ENCODE data around the gene FBRSL1.

Gene FBRSL1

GRCh38 chr12:132505852-132506219, 15.9 kb downstream of the FBRSL1 start:
- H3K36me3 Mint-ChIP-seq (ENCODE audit: low read depth): no peaks in the 10 kb centered on the region
- no peak for TF ChIP-seq CTCF (IDR thresholded peaks at IDR 0.05; ENCODE audit: unreplicated experiment in 3 of 3)
- H3K27ac Mint-ChIP-seq: peak overlapping the region; percentile 91 to 98 (median 98)
- peak overlapping the region in 1 of 3 experiments; percentile 68 for H3K4me3 Mint-ChIP-seq
- no peaks in the 10 kb centered on the region for H3K27me3 Mint-ChIP-seq (ENCODE audit: low read depth)
- no peaks in the 10 kb centered on the region for H3K9me3 Mint-ChIP-seq
- peaks cover 37% of the 10 kb centered on the region for H3K4me1 Mint-ChIP-seq

- TF ChIP-seq CTCF (IDR thresholded peaks at IDR 0.05; ENCODE audit: unreplicated experiment in 3 of 3): no peak
Observed at GRCh38 chr12:132506328-132507160, 16.6 kb downstream of the FBRSL1 start.

GRCh38 chr12:132507161-132507538, 17.2 kb downstream of the FBRSL1 start:
- peak overlapping the region; percentile 91 to 98 (median 98) for H3K27ac Mint-ChIP-seq
- no peaks in the 10 kb centered on the region for H3K9me3 Mint-ChIP-seq
- peaks cover 31% of the 10 kb centered on the region for H3K4me1 Mint-ChIP-seq
- no peaks in the 10 kb centered on the region for H3K36me3 Mint-ChIP-seq (ENCODE audit: low read depth)
- H3K4me3 Mint-ChIP-seq: no peak overlapping the region
- TF ChIP-seq CTCF (IDR thresholded peaks at IDR 0.05; ENCODE audit: unreplicated experiment in 3 of 3): no peak
- H3K27me3 Mint-ChIP-seq (ENCODE audit: low read depth): no peaks in the 10 kb centered on the region

More at GRCh38 chr12:132506328-132507160, 16.6 kb downstream of the FBRSL1 start:
- Mint-ChIP-seq H3K27me3 (ENCODE audit: low read depth) (no peaks in the 10 kb centered on the region), H3K4me3 (peak overlapping the region; percentile 66 to 74 (median 68)), H3K36me3 (ENCODE audit: low read depth) (no peaks in the 10 kb centered on the region), H3K4me1 (peaks cover 37% of the 10 kb centered on the region), H3K9me3 (no peaks in the 10 kb centered on the region), H3K27ac (peak overlapping the region; percentile 91 to 98 (median 98))

GRCh38 chr12:132507656-132508490, 17.9 kb downstream of the FBRSL1 start:
- Mint-ChIP-seq H3K4me3 (no peak overlapping the region), H3K36me3 (ENCODE audit: low read depth) (no peaks in the 10 kb centered on the region)

GRCh38 chr12:132508491-132508740, 18.5 kb downstream of the FBRSL1 start:
- H3K36me3 Mint-ChIP-seq (ENCODE audit: low read depth): no peaks in the 10 kb centered on the region
- H3K4me3 Mint-ChIP-seq: no peak overlapping the region
- peaks cover 37% of the 10 kb centered on the region for H3K4me1 Mint-ChIP-seq
- H3K9me3 Mint-ChIP-seq: no peaks in the 10 kb centered on the region
- H3K27ac Mint-ChIP-seq: no peak overlapping the region
- no peaks in the 10 kb centered on the region for H3K27me3 Mint-ChIP-seq (ENCODE audit: low read depth)
- no peak for TF ChIP-seq CTCF (IDR thresholded peaks at IDR 0.05; ENCODE audit: unreplicated experiment in 3 of 3)

More at GRCh38 chr12:132507656-132508490, 17.9 kb downstream of the FBRSL1 start:
- H3K27ac Mint-ChIP-seq: no peak overlapping the region
- no peaks in the 10 kb centered on the region for H3K9me3 Mint-ChIP-seq
- peaks cover 32% of the 10 kb centered on the region for H3K4me1 Mint-ChIP-seq
- no peaks in the 10 kb centered on the region for H3K27me3 Mint-ChIP-seq (ENCODE audit: low read depth)
- TF ChIP-seq CTCF (IDR thresholded peaks at IDR 0.05; ENCODE audit: unreplicated experiment in 3 of 3): no peak
